GM23338 (cell line): ENCODE data around the gene C10orf53. TPM values are rescaled to one million over a fixed set of nuclear protein-coding genes. Genes with fewer than 3 reads are reported as not detected.

Source experiments
- ATAC-seq: fragments of 200-7000 bp; cut with Tn5 transposase; 3 replicates; pipeline ENCODE4 v1.9.1; 2020
- DNase-seq: peaks from one replicate; pipeline ENCODE4 v3.0.0-alpha.2; 2015; ENCODE audit warnings: low spot score
- H2AFZ ChIP-seq: fragments of 200-600 bp; sonication (generic); 2 replicates; pipeline ENCODE4 v1.8.0; 2016; ENCODE audit warnings: antibody characterized with exemption, mild to moderate bottlenecking, moderate library complexity
- H3F3A ChIP-seq: fragments of 200-600 bp; sonication (generic); replicated peaks from 2 replicates; pipeline ENCODE4 v1.8.0; 2017; ENCODE audit warnings: antibody characterized with exemption, mixed run types, low read depth
- H3K27ac ChIP-seq: fragments of 200-600 bp; sonication (generic); 2 replicates; pipeline ENCODE4 v1.6.1; 2016; ENCODE audit warnings: low read depth
- H3K27me3 ChIP-seq: fragments of 200-600 bp; sonication (generic); 2 replicates; pipeline ENCODE4 v1.8.0; 2016; ENCODE audit warnings: mild to moderate bottlenecking, mixed run types, moderate library complexity; ENCODE audit not compliant: insufficient read depth
- H3K36me3 ChIP-seq: fragments of 200-600 bp; sonication (generic); 2 replicates; pipeline ENCODE4 v1.8.0; 2016; ENCODE audit warnings: mild to moderate bottlenecking; ENCODE audit not compliant: insufficient read depth
- H3K4me1 ChIP-seq: fragments of 200-600 bp; sonication (generic); 2 replicates; pipeline ENCODE4 v1.8.0; 2016; ENCODE audit warnings: mild to moderate bottlenecking, moderate library complexity; ENCODE audit not compliant: insufficient read depth
- H3K4me2 ChIP-seq: fragments of 200-600 bp; sonication (generic); 2 replicates; pipeline ENCODE4 v1.7.1; 2017; ENCODE audit warnings: mixed run types
- H3K4me3 ChIP-seq: fragments of 200-600 bp; sonication (generic); 2 replicates; pipeline ENCODE4 v1.6.1; 2016; ENCODE audit warnings: mixed run types
- H3K79me2 ChIP-seq: fragments of 200-600 bp; sonication (generic); replicated peaks from 2 replicates; pipeline ENCODE4 v1.8.0; 2017; ENCODE audit warnings: mild to moderate bottlenecking; ENCODE audit not compliant: insufficient read depth
- H3K9me2 ChIP-seq: fragments of 200-600 bp; sonication (generic); 2 replicates; pipeline ENCODE4 v1.8.0; 2017; ENCODE audit not compliant: insufficient read depth
- H4K20me1 ChIP-seq: fragments of 200-600 bp; sonication (generic); replicated peaks from 2 replicates; pipeline ENCODE4 v1.8.0; 2017; ENCODE audit warnings: mild to moderate bottlenecking; ENCODE audit not compliant: insufficient read depth
- H3K27ac Mint-ChIP-seq: 2 replicates; pipeline ENCODE4 v1.8.0; 2020; ENCODE audit warnings: inconsistent platforms, mild to moderate bottlenecking, moderate library complexity, mixed read lengths
- H3K27me3 Mint-ChIP-seq: 3 replicates; pipeline ENCODE4 v1.8.0; 2022; ENCODE audit warnings: low read depth, mild to moderate bottlenecking, moderate library complexity, mixed read lengths, inconsistent platforms; ENCODE audit not compliant: insufficient read depth, poor library complexity
- H3K36me3 Mint-ChIP-seq: 3 replicates; pipeline ENCODE4 v1.8.0; 2021; ENCODE audit warnings: low read depth, mild to moderate bottlenecking, inconsistent platforms, moderate library complexity, mixed read lengths
- H3K4me1 Mint-ChIP-seq: 3 replicates; pipeline ENCODE4 v1.8.0; 2020; ENCODE audit warnings: mild to moderate bottlenecking, inconsistent platforms, mixed read lengths
- H3K4me3 Mint-ChIP-seq: 3 replicates; pipeline ENCODE4 v1.8.0; 2021; ENCODE audit warnings: moderate library complexity, mild to moderate bottlenecking, inconsistent platforms, mixed read lengths
- H3K9me3 Mint-ChIP-seq: 3 replicates; pipeline ENCODE4 v1.8.0; 2020; ENCODE audit warnings: moderate library complexity, mild to moderate bottlenecking, inconsistent platforms, mixed read lengths
- POLR2AphosphoS5 ChIP-seq: IDR thresholded peaks from 2 replicates; pipeline ENCODE4 v1.6.1; 2016; ENCODE audit warnings: antibody characterized with exemption, low read depth
- STAT1 ChIP-seq: IDR thresholded peaks from one replicate; pipeline ENCODE4 v1.6.1; 2016; ENCODE audit warnings: antibody characterized with exemption; ENCODE audit not compliant: unreplicated experiment
- polyA plus RNA-seq: library from polyadenylated mRNA; unstranded; fragments of >200 nt; fragmentation: Nextera tagmentation; extraction: Ambion mirVana; gene quantifications from 2 replicates; pipeline ENCODE4 v1.2.1, GENCODE V29; 2016
- total RNA-seq: library from RNA; depleted of rRNA; stranded (reverse); fragments of >200 nt; shearing (Covaris generic); gene quantifications from 2 replicates; pipeline ENCODE4 v1.2.3, GENCODE V29; 2014
- TF ChIP-seq, protein P1 (sequence below): fragments of 250-450 bp; sonication (Bioruptor Pico); IDR thresholded peaks from 2 replicates; pipeline ENCODE4 v1.5.0; 2020; ENCODE audit warnings: mild to moderate bottlenecking, moderate library complexity
- TF ChIP-seq, protein P2 (sequence below), 2 experiments: fragments of 200-600 bp in 1 of 2; sonication (generic) in 1 of 2; conservative IDR thresholded peaks; 2 replicates each; pipeline versions ENCODE4 v1.5.1 to v1.6.1; 2016 to 2017; ENCODE audit warnings: antibody characterized with exemption in 2 of 2, low read depth in 2 of 2, mild to moderate bottlenecking in 2 of 2, moderate library complexity in 1 of 2

C10orf53 gene
- total and polyA plus RNA-seq, 2 experiments from 2014 or later: not detected

DNA sequence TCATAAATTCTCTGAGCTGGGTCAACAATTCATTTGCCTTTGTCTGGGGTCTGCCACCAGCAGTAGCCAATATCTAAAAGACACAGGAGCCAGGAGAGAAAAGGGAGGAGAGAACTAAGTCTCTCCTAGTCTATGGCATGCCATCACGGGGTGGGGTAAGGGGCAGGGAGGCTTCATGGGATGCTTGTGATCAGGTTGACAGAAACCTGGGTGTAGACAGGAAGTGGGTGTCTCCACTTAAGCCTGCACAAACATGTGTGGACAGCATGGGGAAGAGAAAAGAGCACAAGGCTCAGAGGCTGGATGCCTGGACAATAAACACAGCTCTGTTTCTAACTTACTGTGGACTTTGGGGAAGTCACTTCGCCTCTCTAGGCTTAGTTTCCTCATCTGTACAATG is 11.5 kb upstream of the C10orf53 start:
- no peak overlapping the region for H3K27ac Mint-ChIP-seq
- H3K36me3 ChIP-seq: no peaks in the 10 kb centered on the region
- TF ChIP-seq, protein P1, sequence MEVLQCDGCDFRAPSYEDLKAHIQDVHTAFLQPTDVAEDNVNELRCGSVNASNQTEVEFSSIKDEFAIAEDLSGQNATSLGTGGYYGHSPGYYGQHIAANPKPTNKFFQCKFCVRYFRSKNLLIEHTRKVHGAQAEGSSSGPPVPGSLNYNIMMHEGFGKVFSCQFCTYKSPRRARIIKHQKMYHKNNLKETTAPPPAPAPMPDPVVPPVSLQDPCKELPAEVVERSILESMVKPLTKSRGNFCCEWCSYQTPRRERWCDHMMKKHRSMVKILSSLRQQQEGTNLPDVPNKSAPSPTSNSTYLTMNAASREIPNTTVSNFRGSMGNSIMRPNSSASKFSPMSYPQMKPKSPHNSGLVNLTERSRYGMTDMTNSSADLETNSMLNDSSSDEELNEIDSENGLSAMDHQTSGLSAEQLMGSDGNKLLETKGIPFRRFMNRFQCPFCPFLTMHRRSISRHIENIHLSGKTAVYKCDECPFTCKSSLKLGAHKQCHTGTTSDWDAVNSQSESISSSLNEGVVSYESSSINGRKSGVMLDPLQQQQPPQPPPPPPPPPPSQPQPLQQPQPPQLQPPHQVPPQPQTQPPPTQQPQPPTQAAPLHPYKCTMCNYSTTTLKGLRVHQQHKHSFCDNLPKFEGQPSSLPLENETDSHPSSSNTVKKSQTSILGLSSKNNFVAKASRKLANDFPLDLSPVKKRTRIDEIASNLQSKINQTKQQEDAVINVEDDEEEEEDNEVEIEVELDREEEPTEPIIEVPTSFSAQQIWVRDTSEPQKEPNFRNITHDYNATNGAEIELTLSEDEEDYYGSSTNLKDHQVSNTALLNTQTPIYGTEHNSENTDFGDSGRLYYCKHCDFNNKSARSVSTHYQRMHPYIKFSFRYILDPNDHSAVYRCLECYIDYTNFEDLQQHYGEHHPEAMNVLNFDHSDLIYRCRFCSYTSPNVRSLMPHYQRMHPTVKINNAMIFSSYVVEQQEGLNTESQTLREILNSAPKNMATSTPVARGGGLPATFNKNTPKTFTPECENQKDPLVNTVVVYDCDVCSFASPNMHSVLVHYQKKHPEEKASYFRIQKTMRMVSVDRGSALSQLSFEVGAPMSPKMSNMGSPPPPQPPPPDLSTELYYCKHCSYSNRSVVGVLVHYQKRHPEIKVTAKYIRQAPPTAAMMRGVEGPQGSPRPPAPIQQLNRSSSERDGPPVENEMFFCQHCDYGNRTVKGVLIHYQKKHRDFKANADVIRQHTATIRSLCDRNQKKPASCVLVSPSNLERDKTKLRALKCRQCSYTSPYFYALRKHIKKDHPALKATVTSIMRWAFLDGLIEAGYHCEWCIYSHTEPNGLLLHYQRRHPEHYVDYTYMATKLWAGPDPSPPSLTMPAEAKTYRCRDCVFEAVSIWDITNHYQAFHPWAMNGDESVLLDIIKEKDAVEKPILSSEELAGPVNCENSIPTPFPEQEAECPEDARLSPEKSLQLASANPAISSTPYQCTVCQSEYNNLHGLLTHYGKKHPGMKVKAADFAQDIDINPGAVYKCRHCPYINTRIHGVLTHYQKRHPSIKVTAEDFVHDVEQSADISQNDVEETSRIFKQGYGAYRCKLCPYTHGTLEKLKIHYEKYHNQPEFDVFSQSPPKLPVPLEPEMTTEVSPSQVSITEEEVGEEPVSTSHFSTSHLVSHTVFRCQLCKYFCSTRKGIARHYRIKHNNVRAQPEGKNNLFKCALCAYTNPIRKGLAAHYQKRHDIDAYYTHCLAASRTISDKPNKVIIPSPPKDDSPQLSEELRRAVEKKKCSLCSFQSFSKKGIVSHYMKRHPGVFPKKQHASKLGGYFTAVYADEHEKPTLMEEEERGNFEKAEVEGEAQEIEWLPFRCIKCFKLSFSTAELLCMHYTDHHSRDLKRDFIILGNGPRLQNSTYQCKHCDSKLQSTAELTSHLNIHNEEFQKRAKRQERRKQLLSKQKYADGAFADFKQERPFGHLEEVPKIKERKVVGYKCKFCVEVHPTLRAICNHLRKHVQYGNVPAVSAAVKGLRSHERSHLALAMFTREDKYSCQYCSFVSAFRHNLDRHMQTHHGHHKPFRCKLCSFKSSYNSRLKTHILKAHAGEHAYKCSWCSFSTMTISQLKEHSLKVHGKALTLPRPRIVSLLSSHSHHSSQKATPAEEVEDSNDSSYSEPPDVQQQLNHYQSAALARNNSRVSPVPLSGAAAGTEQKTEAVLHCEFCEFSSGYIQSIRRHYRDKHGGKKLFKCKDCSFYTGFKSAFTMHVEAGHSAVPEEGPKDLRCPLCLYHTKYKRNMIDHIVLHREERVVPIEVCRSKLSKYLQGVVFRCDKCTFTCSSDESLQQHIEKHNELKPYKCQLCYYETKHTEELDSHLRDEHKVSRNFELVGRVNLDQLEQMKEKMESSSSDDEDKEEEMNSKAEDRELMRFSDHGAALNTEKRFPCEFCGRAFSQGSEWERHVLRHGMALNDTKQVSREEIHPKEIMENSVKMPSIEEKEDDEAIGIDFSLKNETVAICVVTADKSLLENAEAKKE (CRISPR knock-in tag): no peak
- H3K79me2 ChIP-seq: no peaks in the 10 kb centered on the region
- no peak for DNase-seq
- H3K4me1 ChIP-seq: no peaks in the 10 kb centered on the region
- no peaks in the 10 kb centered on the region for H3F3A ChIP-seq
- H3K36me3 Mint-ChIP-seq: no peaks in the 10 kb centered on the region
- peaks cover 2% of the 10 kb centered on the region; the same call in 1 of the 3 replicates for H3K4me1 Mint-ChIP-seq
- H3K4me3 ChIP-seq: no peak overlapping the region
- no peaks in the 10 kb centered on the region for H4K20me1 ChIP-seq
- peaks cover 11% of the 10 kb centered on the region; the same call in 1 of the 2 replicates for H3K27me3 ChIP-seq
- no peak overlapping the region for H3K4me2 ChIP-seq
- H3K9me3 Mint-ChIP-seq: no peaks in the 10 kb centered on the region
- no peak overlapping the region for H3K4me3 Mint-ChIP-seq
- H3K9me2 ChIP-seq: no peaks in the 10 kb centered on the region
- no peak for ATAC-seq
- no peak overlapping the region for H2AFZ ChIP-seq
- H3K27me3 Mint-ChIP-seq: peaks cover 5% of the 10 kb centered on the region
- no peak overlapping the region for H3K27ac ChIP-seq

DNA sequence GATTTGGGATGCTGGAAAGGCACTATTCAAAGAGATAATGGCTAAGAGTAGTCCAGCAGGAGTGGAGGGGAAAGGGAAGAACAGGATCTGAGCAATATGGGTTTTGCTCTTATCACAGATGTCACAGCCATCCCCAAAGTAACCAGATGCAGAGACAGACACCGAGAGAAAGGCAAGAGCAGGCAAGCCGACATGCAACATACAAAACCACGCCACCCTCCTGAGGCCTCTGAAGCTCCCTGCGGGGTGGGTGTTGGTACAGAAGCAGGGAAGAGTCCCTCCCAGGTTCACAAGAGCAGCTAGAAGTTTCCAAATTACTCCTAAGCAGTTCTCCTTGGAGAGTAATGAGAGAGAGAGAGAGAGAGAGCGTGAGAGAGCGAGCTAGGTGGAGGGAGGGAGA is 10.8 kb upstream of the C10orf53 start:
- Histone ChIP-seq H3K36me3 (no peaks in the 10 kb centered on the region), H3K9me2 (no peaks in the 10 kb centered on the region), H3K4me3 (no peak overlapping the region), H3F3A (no peaks in the 10 kb centered on the region), H3K27ac (no peak overlapping the region), H3K79me2 (no peaks in the 10 kb centered on the region), H3K27me3 (peaks cover 14% of the 10 kb centered on the region), H3K4me2 (no peak overlapping the region), H3K4me1 (no peaks in the 10 kb centered on the region), H4K20me1 (no peaks in the 10 kb centered on the region), H2AFZ (peak overlapping the region; percentile 28; the same call in 1 of the 2 replicates)
- DNase-seq: no peak
- Mint-ChIP-seq H3K4me3 (no peak overlapping the region), H3K4me1 (peaks cover 2% of the 10 kb centered on the region; the same call in 1 of the 3 replicates), H3K27ac (no peak overlapping the region), H3K27me3 (peaks cover 7% of the 10 kb centered on the region), H3K9me3 (no peaks in the 10 kb centered on the region), H3K36me3 (no peaks in the 10 kb centered on the region)
- no peak for ATAC-seq
- no peak for TF ChIP-seq STAT1
- TF ChIP-seq POLR2AphosphoS5: no peak
- TF ChIP-seq, protein P1 (CRISPR knock-in tag): no peak
- TF ChIP-seq, protein P2, sequence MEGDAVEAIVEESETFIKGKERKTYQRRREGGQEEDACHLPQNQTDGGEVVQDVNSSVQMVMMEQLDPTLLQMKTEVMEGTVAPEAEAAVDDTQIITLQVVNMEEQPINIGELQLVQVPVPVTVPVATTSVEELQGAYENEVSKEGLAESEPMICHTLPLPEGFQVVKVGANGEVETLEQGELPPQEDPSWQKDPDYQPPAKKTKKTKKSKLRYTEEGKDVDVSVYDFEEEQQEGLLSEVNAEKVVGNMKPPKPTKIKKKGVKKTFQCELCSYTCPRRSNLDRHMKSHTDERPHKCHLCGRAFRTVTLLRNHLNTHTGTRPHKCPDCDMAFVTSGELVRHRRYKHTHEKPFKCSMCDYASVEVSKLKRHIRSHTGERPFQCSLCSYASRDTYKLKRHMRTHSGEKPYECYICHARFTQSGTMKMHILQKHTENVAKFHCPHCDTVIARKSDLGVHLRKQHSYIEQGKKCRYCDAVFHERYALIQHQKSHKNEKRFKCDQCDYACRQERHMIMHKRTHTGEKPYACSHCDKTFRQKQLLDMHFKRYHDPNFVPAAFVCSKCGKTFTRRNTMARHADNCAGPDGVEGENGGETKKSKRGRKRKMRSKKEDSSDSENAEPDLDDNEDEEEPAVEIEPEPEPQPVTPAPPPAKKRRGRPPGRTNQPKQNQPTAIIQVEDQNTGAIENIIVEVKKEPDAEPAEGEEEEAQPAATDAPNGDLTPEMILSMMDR (conservative IDR thresholded peaks at IDR 0.05; ENCODE audit: low read depth in 2 of 2): no peak
